ENCODE data around the gene MOCS3. TPM values are rescaled to one million over a fixed set of nuclear protein-coding genes. Genes with fewer than 3 reads are reported as not detected.

MOCS3 gene
- total RNA-seq, 1 donor from 2014 or later: 2.8 TPM

DNA sequence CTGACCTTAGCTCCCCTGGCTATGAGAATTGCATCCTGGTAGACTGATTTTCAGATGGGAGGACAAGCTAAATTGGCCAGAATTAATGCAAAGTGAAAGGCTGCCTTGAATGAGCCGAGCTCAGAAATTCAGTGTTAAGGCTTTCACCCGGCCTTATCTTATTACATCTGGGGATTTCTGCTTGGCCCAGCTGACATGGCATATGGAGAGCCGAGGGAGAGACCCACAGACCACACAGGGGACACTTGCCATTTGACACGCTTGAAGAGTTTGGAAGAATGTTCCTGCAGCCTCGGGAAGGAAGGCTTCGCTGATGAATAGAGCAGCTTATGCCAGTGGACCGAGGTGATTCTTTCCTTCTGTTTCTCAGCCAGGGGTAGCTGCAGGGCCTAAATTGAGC is 9.0 kb downstream of the MOCS3 start:
- H3K4me1 ChIP-seq: no peaks in the 10 kb centered on the region
- intact Hi-C loops (cut with micrococcal nuclease): no loop called here
- no peaks in the 10 kb centered on the region for H3K9me3 ChIP-seq (replicated peaks)
- no peak for DNase-seq
- no peak overlapping the region for H3K4me3 ChIP-seq
- H3K36me3 ChIP-seq: peaks cover under 1% of the 10 kb centered on the region
- no peaks in the 10 kb centered on the region for H3K27me3 ChIP-seq (ENCODE audit: low read depth)
- no peak overlapping the region for H3K27ac ChIP-seq (replicated peaks)
- TF ChIP-seq, protein P1, sequence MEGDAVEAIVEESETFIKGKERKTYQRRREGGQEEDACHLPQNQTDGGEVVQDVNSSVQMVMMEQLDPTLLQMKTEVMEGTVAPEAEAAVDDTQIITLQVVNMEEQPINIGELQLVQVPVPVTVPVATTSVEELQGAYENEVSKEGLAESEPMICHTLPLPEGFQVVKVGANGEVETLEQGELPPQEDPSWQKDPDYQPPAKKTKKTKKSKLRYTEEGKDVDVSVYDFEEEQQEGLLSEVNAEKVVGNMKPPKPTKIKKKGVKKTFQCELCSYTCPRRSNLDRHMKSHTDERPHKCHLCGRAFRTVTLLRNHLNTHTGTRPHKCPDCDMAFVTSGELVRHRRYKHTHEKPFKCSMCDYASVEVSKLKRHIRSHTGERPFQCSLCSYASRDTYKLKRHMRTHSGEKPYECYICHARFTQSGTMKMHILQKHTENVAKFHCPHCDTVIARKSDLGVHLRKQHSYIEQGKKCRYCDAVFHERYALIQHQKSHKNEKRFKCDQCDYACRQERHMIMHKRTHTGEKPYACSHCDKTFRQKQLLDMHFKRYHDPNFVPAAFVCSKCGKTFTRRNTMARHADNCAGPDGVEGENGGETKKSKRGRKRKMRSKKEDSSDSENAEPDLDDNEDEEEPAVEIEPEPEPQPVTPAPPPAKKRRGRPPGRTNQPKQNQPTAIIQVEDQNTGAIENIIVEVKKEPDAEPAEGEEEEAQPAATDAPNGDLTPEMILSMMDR (IDR thresholded peaks at IDR 0.05; ENCODE audit: borderline replicate concordance): no peak

DNA sequence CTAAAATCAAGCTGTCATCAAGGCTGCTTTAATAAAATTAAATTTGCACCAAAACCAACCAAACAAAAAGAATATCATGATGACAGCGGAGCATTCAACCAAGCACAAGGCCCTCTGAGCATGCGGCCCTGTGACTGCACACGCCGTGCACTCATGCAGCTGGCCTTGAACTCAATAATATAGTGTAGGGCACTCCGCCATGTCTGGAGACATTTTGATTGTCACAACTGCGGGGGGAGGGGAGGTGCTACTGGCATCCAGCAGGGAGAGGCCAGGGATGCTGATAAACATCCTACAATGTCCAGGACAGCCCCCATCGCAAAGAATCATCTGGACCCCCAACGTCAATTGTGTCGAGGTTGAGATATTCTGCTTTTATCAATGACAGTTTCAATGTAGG is 9.7 kb downstream of the MOCS3 start:
- no peaks in the 10 kb centered on the region for H3K27me3 ChIP-seq (ENCODE audit: low read depth)
- no peaks in the 10 kb centered on the region for H3K4me1 ChIP-seq
- DNase-seq: no peak
- intact Hi-C loops (cut with micrococcal nuclease): no loop called here
- TF ChIP-seq, protein P1 (IDR thresholded peaks at IDR 0.05; ENCODE audit: borderline replicate concordance): no peak
- no peaks in the 10 kb centered on the region for H3K9me3 ChIP-seq (replicated peaks)
- H3K36me3 ChIP-seq: no peaks in the 10 kb centered on the region
- no peak overlapping the region for H3K4me3 ChIP-seq
- H3K27ac ChIP-seq (replicated peaks): no peak overlapping the region

DNA sequence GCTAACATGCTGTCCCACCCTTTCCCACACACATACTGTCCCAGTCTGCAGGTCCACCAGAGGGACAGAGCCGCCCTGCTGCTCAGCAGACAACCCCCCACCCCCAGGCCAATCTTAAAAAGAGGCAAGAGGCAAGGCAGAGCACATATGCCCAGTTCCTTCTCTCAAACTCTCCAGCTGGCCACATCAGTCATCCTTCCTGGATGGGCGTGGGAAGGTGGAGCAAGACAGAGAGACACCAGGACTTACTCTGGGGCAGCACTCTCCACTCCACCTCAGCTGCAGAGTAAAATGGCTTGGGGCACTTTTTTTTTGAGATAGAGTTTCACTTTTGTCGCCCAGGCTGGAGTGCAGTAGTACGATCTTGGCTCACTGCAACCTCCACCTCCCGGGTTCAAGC is 10.8 kb downstream of the MOCS3 start:
- no peak overlapping the region for H3K4me3 ChIP-seq
- intact Hi-C loops (cut with micrococcal nuclease): no loop called here
- no peaks in the 10 kb centered on the region for H3K36me3 ChIP-seq
- H3K9me3 ChIP-seq (replicated peaks): no peaks in the 10 kb centered on the region
- TF ChIP-seq, protein P1 (IDR thresholded peaks at IDR 0.05; ENCODE audit: borderline replicate concordance): no peak
- no peaks in the 10 kb centered on the region for H3K27me3 ChIP-seq (ENCODE audit: low read depth)
- DNase-seq: no peak
- H3K27ac ChIP-seq (replicated peaks): no peak overlapping the region
- no peaks in the 10 kb centered on the region for H3K4me1 ChIP-seq

DNA sequence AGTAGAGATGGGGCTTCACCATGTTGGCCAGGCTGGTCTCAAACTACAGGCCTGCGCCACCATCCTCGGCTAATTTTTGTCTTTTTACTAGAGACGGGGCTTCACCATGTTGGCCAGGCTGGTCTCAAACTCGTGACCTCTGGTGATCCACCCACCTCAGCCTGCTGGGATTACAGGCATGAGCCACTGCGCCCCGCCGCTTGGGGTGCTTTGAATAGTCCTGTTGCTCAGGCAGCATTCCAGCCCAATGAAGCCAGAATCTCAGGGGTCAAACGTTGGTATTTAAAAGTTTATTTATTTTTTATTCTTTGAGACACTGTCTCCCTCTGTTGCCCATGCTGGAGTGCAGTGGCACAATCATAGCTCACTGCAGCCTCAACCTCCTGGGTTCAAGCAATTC is 11.3 kb downstream of the MOCS3 start:
- Histone ChIP-seq H3K27ac (replicated peaks) (no peak overlapping the region), H3K4me3 (no peak overlapping the region), H3K27me3 (ENCODE audit: low read depth) (no peaks in the 10 kb centered on the region), H3K36me3 (no peaks in the 10 kb centered on the region), H3K4me1 (no peaks in the 10 kb centered on the region), H3K9me3 (replicated peaks) (no peaks in the 10 kb centered on the region)
- no peak for DNase-seq
- intact Hi-C loops (cut with micrococcal nuclease): no loop called here
- TF ChIP-seq, protein P1 (IDR thresholded peaks at IDR 0.05; ENCODE audit: borderline replicate concordance): no peak

DNA sequence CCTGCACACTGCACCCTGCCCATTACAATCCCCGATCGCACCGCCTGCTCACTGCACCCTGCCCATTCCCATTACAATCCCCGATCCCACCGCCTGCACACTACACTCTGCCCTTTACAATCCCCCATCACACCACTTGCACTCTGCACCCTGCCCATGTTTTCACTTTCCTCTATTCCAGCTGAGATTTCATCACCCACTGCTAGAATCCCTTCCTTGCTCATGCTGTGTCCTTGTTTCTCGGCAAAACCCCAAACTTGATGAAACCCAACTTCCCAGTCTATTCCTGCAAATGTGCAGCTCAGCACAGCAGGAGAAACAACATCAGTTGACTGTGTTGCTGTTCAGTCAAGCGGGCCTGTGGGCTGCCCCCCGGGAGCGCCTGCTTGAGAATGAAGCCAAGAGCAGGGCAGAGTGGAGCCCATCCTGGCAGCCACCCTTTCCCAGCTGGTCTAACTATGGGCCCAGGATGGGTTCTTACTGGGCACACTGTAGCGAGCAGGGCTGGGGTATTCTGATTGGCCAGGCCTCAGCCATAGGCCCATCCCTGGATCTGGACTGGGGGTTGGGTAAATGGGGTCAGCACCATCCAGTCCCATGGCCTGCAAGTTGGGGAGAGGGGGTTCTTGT is 17.2 kb downstream of the MOCS3 start:
- Histone ChIP-seq H3K27me3 (ENCODE audit: low read depth) (peaks cover 51% of the 10 kb centered on the region), H3K4me3 (no peak overlapping the region), H3K27ac (replicated peaks) (no peak overlapping the region), H3K9me3 (replicated peaks) (no peaks in the 10 kb centered on the region), H3K36me3 (no peaks in the 10 kb centered on the region), H3K4me1 (no peaks in the 10 kb centered on the region)
- TF ChIP-seq, protein P1 (IDR thresholded peaks at IDR 0.05; ENCODE audit: borderline replicate concordance): no peak
- DNase-seq: no peak
- intact Hi-C loops (cut with micrococcal nuclease): no loop called here

Measured in left ventricle myocardium inferior (tissue), 1 donor.